GM12892 (cell line): ENCODE results near the gene CRYGN.

Experiments
- DNase-seq: peaks from one replicate; pipeline ENCODE4 v3.0.0; 2011; ENCODE audit not compliant: insufficient read length
- FAIRE-seq: peaks from 2 replicates; lab custom pipeline; 2011; peaks lifted over from hg19 to GRCh38; lab: Jason Lieb, UNC
- POLR2A ChIP-seq: IDR thresholded peaks from 2 replicates; pipeline ENCODE4 v1.6.1; 2011; ENCODE audit warnings: low read depth, low read length, control low read depth
- POLR2AphosphoS5 ChIP-seq: IDR thresholded peaks from 2 replicates; pipeline ENCODE4 v1.6.1; 2011; ENCODE audit warnings: low read depth, low read length, control low read depth
- TAF1 ChIP-seq: IDR thresholded peaks from 2 replicates; pipeline ENCODE4 v1.6.1; 2011; ENCODE audit warnings: low read depth, mild to moderate bottlenecking, control low read depth, low read length, borderline replicate concordance

CRYGN gene

GRCh38 chr7:151408839-151409666 lies 30.9 kb downstream of the CRYGN start:
- no peak for TF ChIP-seq TAF1
- no peak for TF ChIP-seq POLR2A
- FAIRE-seq, result no peak
- DNase-seq, result peak; percentile 22

- TF ChIP-seq POLR2A (no peak), POLR2AphosphoS5 (no peak), TAF1 (no peak)
- no peak for DNase-seq
- FAIRE-seq, result no peak
Observed at GRCh38 chr7:151408498-151408838, 31.5 kb downstream of the CRYGN start.

DNA sequence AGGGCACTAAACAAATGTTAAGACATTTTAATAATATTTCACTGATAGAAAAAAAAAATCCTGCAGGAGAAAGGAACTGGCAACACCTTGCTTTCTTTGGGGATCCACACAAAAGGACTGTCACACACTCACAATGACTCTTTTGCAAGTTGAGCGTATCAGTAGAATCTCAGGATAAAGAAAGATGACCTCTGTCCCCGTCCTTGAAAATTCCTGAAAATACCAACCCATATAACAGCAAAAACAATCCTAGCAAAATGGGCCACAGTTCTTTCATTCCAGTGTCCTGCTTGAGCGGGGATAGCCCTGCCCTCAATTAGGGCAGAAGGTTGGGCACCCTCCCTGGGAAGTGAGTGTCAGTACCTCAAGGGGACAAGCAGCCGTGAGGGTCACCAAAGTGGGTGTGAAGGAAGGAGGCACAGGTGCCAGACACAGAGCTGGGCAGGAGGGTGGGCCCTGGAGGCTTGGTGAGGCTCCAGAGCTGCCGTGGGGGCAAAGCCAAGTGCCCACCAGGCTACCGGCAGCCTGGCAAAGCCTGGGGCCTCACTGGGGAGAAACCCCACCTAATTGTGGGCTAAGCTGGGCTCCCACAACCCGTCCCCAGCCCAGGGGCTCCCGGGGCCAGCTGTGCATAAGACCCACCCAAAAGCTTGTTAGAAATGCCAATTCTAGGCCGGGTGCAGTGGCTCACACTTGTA lies 32.9 kb downstream of the CRYGN start:
- DNase-seq, result no peak
- no peak for FAIRE-seq
- no peak for TF ChIP-seq POLR2AphosphoS5
- TF ChIP-seq POLR2A, result no peak
- TF ChIP-seq TAF1, result no peak

DNA sequence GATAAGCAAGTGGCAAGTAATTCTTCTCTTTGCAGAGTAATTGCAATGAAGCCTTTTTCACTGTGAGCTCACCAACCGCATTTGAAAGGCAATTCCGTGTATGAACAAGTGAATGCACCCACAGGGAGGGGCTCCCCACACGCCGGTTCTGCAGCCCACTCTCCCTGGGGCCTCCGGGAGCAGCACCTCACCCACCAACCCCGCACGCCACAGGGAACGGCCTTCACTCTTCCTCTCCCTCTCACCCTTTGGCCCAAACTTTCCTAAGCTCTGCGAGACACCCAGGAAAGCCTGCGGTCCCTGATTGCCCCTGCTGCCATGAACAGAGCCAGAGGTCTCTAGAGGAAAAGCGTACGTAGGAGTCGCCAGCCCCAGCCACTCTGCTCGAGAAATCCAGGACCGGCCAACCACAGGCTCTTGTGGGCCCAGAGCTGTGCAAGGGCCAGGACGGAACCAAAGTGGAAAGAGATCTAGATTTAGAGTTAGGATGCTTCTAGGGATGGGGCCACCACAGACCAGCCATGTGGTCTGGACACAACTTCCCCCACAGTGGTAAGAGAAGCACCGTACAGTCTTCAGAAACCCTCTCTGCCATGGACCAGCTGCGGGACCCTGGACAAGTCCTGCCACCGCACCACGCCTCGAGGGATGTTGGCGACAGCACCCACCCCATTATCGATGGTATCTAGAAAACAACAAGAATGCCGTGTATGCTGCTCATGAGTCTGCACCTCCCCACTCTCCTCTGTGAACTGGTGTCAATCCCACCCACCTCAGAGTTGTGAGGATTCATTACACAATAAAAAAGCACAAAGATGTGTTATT lies 33.7 kb downstream of the CRYGN start:
- TF ChIP-seq TAF1, result no peak
- TF ChIP-seq POLR2AphosphoS5, result no peak
- no peak for TF ChIP-seq POLR2A
- DNase-seq (no peak), FAIRE-seq (no peak)

DNA sequence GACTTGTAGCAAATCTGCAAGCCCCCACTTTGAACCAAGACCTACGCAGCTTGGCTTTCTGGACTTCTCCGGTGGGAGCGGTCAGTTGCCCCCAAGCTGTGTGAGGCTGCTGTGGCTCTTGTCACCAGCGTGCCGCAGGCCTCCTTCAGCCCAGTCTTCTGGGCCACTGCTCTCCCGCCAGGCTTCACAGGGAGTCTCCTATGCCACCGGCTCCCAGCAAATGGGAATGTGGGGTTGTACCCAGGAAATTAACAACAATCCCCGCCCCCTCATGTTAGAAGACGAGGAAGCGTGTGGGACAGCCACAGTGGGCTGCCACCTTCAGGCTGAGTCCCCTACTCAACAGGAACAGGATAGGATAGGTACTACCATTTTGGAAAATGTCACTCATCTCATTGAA lies 34.4 kb downstream of the CRYGN start:
- TF ChIP-seq POLR2AphosphoS5 (no peak), POLR2A (no peak), TAF1 (no peak)
- no peak for DNase-seq
- no peak for FAIRE-seq

- DNase-seq (no peak), FAIRE-seq (no peak)
- TF ChIP-seq POLR2AphosphoS5, result no peak
- TF ChIP-seq POLR2A, result no peak
- TF ChIP-seq TAF1, result no peak
Observed at GRCh38 chr7:151405056-151405455, 34.9 kb downstream of the CRYGN start.

GRCh38 chr7:151404216-151405011 lies 35.5 kb downstream of the CRYGN start:
- no peak for TF ChIP-seq POLR2A
- no peak for TF ChIP-seq TAF1
- no peak for TF ChIP-seq POLR2AphosphoS5
- FAIRE-seq (no peak), DNase-seq (no peak)

DNA sequence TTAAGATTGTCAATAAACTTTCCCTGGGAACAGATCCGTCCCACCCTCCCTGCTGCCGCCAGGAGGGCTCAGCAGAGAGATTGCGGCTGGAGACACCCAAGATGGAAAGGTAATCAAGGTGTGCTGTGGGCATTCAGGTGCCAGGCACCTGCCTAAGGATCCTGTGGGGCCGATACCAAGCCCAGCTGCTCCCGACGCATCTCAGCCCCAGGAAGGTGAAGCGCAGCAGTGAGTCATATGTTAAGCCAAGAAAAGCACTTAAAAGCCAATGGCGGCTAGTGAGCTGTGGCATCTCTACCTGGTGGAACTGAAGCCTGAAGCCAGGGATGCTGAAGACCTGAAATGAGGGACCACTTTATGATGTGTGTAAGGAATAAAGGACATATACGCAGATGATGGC lies 36.2 kb downstream of the CRYGN start:
- TF ChIP-seq POLR2AphosphoS5 (no peak), POLR2A (no peak)
- DNase-seq, result no peak
- FAIRE-seq, result no peak

- FAIRE-seq (no peak), DNase-seq (no peak)
Observed at GRCh38 chr7:151402029-151402835, 37.7 kb downstream of the CRYGN start.

GRCh38 chr7:151400626-151401315 lies 39.2 kb downstream of the CRYGN start:
- TF ChIP-seq TAF1 (no peak), POLR2A (no peak), POLR2AphosphoS5 (no peak)
- no peak for FAIRE-seq
- DNase-seq, result peak; percentile 44

More at GRCh38 chr7:151402029-151402835, 37.7 kb downstream of the CRYGN start:
- no peak for TF ChIP-seq POLR2A
- no peak for TF ChIP-seq TAF1
- no peak for TF ChIP-seq POLR2AphosphoS5

- no peak for FAIRE-seq
- no peak for TF ChIP-seq POLR2AphosphoS5
- no peak for TF ChIP-seq TAF1
- no peak for TF ChIP-seq POLR2A
- peak; percentile 6 for DNase-seq
Observed at GRCh38 chr7:151399906-151400305, 40.0 kb downstream of the CRYGN start.
